Measurements from ENCODE around the gene ST3GAL3.

DNA sequence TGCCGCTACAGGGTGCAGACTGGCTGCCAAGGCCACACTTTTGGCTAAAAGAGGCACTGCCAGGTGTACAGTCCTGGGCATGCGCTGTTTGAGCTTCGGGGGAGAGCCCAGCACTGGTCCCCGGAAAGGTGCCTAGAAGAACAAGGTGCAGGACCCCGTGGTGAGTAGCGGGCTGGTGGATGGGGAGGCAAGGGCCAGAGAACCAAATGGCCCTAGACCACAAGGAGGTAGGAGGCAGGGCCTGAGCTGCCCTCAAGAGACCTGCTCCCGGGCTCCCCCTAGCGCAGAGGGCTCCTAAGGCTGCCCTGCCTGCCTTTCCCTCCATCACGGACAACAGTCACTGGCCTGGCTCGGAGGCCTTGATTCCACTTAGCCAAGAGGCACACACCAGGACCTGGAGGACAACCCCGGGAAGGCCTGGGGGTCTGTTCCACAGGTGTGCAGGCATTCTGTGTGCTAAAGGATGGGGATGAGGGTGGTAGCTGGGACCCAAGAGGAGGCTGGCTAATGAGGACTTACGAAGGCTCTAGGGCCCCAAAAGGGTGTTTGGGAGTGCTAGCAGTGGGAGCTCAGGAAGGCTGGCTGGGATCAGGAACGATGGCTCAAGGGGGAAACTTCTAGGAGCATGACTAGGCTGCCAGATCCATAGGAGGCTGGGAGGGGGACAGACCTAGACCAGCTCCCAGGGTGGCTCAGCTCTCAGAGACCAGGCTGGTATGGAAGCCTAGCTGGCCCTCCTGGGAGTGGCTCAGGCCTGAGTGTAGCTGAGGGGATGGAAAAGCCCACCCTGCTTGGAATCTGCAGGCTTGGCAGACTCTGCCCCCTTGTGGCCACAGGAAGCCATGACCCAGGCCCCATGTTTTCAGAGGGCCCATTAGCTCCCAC, 227.0 kb downstream of the ST3GAL3 start:
- TF ChIP-seq SIN3A (IDR thresholded peaks at IDR 0.05; ENCODE audit: borderline replicate concordance, insufficient read depth, low read length) (no peak), TAF1 (IDR thresholded peaks at IDR 0.05; ENCODE audit: borderline replicate concordance, insufficient read depth, low read length) (no peak)

Data from PFSK-1 (cell line).